Stomach (tissue), 9 donors: ENCODE data around the gene OR1S1. TPM values are rescaled to one million over a fixed set of nuclear protein-coding genes. Genes with fewer than 3 reads are reported as not detected.

ENCODE experiments used
- DNase-seq, 2 donors: peaks; one replicate each; pipeline versions ENCODE4 v3.0.0 to v3.0.0-alpha.2; 2013 to 2019
- H3K27ac ChIP-seq, 5 donors: fragments of 200-600 bp in 4 of 5; sonication (generic) in 4 of 5; one replicate each; pipeline ENCODE4 v1.5.1; 2013 to 2019; ENCODE audit warnings: mild to moderate bottlenecking in 1 of 5, moderate library complexity in 1 of 5
- H3K27me3 ChIP-seq, 3 donors: fragments of 200-600 bp; sonication (generic); one replicate each; pipeline ENCODE4 v1.5.1; 2017 to 2019; ENCODE audit warnings: mixed run types in 1 of 3
- H3K36me3 ChIP-seq, 4 donors: fragments of 200-600 bp; sonication (generic); 1 replicate in 3 of 4; 2 replicates in 1 of 4; pipeline ENCODE4 v1.5.1; 2016 to 2019
- H3K4me1 ChIP-seq, 4 donors: fragments of 200-600 bp; sonication (generic); one replicate each; pipeline ENCODE4 v1.5.1; 2016 to 2019
- H3K4me3 ChIP-seq, 4 donors: fragments of 200-600 bp; sonication (generic) in 3 of 4; one replicate each; pipeline ENCODE4 v1.5.1; 2016 to 2019; ENCODE audit warnings: mild to moderate bottlenecking in 1 of 4
- H3K9me3 ChIP-seq, 4 donors: fragments of 200-600 bp; sonication (generic); one replicate each; pipeline ENCODE4 v1.5.1; 2016 to 2019
- CTCF ChIP-seq, 7 experiments: fragments of 450-650 bp in 4 of 7; fragments of 200-600 bp in 3 of 7; sonication (generic) in 3 of 7; IDR thresholded peaks; one replicate each; pipeline ENCODE4 v1.5.1; 2016 to 2019; ENCODE audit warnings: antibody characterized with exemption in 7 of 7, control low read depth in 2 of 7, mild to moderate bottlenecking in 1 of 7
- EP300 ChIP-seq: sonication (generic); formaldehyde crosslinking; IDR thresholded peaks from one replicate; pipeline ENCODE4 v1.6.1; 2017; ENCODE audit warnings: antibody characterized with exemption
- POLR2A ChIP-seq, 4 donors: fragments of 450-650 bp; IDR thresholded peaks; one replicate each; pipeline ENCODE4 v1.6.1; 2016; ENCODE audit warnings: antibody characterized with exemption in 4 of 4, control low read depth in 2 of 4, mild to moderate bottlenecking in 1 of 4, moderate library complexity in 1 of 4
- POLR2AphosphoS5 ChIP-seq, 3 donors: sonication (generic); formaldehyde crosslinking; IDR thresholded peaks; one replicate each; pipeline ENCODE4 v1.6.1; 2016; ENCODE audit warnings: antibody characterized with exemption in 3 of 3
- WGBS, 5 donors: extraction: QIAGEN DNeasy Blood & Tissue Kit in 3 of 5; methylation state at CpG; one replicate each; pipeline versions ENCODE4 v1.1.5 to v1.1.7; 2013 to 2018; 5-methylcytosine and 5-hydroxymethylcytosine counted together
- intact Hi-C: fragments of 100-400 bp; cut with DNase I; formaldehyde crosslinking; loops from one replicate; pipeline ENCODE4 v1.15.1; 2023; ENCODE audit warnings: low total_unique reads
- polyA plus RNA-seq, 3 donors: library from polyadenylated mRNA; stranded (reverse); fragments of 200-250 nt; gene quantifications; one replicate each; pipeline ENCODE4 v1.2.3, GENCODE V29; 2013
- total RNA-seq, 5 donors: library from RNA; depleted of rRNA; stranded (reverse); fragments of >200 nt; gene quantifications; one replicate each; pipeline versions ENCODE4 v1.1.0 to v1.2.3, GENCODE V29; 2014 to 2016
- donor health status: healthy with polysubstance abuse.
- donor health status: Bipolar disorder and iron deficiency.
- donor health status: healthy.

Gene OR1S1
- total and polyA plus RNA-seq, 8 donors, result not detected

- intact Hi-C loops, result no loop called here
- Histone ChIP-seq H3K27me3 (no peaks in the 10 kb centered on the region), H3K4me1 (no peaks in the 10 kb centered on the region), H3K4me3 (no peak overlapping the region), H3K36me3 (no peaks in the 10 kb centered on the region), H3K27ac (no peak overlapping the region), H3K9me3 (peaks cover 0 to 18% (median 4%) of the 10 kb centered on the region in 4 donors)
- DNase-seq, result no peak
- 89 to 97% (median 96%) methylated on average over 2 of the region's 2 CpGs for WGBS, 5 donors
- TF ChIP-seq CTCF (IDR thresholded peaks at IDR 0.05) (no peak), EP300 (no peak), POLR2A (IDR thresholded peaks at IDR 0.05) (no peak), POLR2AphosphoS5 (IDR thresholded peaks at IDR 0.05) (no peak)
These were observed 31.4 kb downstream of the OR1S1 start for GRCh38 chr11:58243954-58244353.

- DNase-seq, result no peak
- intact Hi-C loops, result no loop called here
- 73 to 80% (median 76%) methylated on average over 1 of the region's 1 CpG for WGBS, 5 donors
These were observed 42.4 kb downstream of the OR1S1 start for GRCh38 chr11:58254936-58255335.

GRCh38 chr11:58259983-58260382 lies 47.5 kb downstream of the OR1S1 start:
- WGBS, 5 donors, result 65 to 82% (median 71%) methylated on average over 2 of the region's 2 CpGs
- Histone ChIP-seq H3K36me3 (no peaks in the 10 kb centered on the region), H3K4me1 (no peaks in the 10 kb centered on the region), H3K9me3 (peaks cover 0 to 12% (median 5%) of the 10 kb centered on the region in 4 donors), H3K4me3 (no peak overlapping the region), H3K27ac (no peak overlapping the region), H3K27me3 (no peaks in the 10 kb centered on the region)
- TF ChIP-seq CTCF (IDR thresholded peaks at IDR 0.05), result no peak
- no peak for TF ChIP-seq POLR2A (IDR thresholded peaks at IDR 0.05)
- no peak for TF ChIP-seq EP300
- intact Hi-C loops, result no loop called here
- DNase-seq, result no peak

More at GRCh38 chr11:58254936-58255335, 42.4 kb downstream of the OR1S1 start:
- Histone ChIP-seq H3K27me3 (no peaks in the 10 kb centered on the region), H3K36me3 (no peaks in the 10 kb centered on the region), H3K9me3 (peaks cover 0 to 28% (median 17%) of the 10 kb centered on the region in 4 donors), H3K27ac (no peak overlapping the region), H3K4me1 (no peaks in the 10 kb centered on the region), H3K4me3 (no peak overlapping the region)
- no peak for TF ChIP-seq POLR2A (IDR thresholded peaks at IDR 0.05)
- no peak for TF ChIP-seq CTCF (IDR thresholded peaks at IDR 0.05)
- TF ChIP-seq POLR2AphosphoS5 (IDR thresholded peaks at IDR 0.05), result no peak
- TF ChIP-seq EP300, result no peak

Other genes with a start within 250 kb of the OR1S1 start
- not detected for gene OR9Q1, start 188.8 kb upstream of the OR1S1 start, total RNA-seq
- not detected for gene OR9Q1, start 188.8 kb upstream of the OR1S1 start, polyA plus RNA-seq
- not detected for gene OR6Q1, start 181.8 kb upstream of the OR1S1 start, total RNA-seq
- not detected for gene OR6Q1, start 181.8 kb upstream of the OR1S1 start, polyA plus RNA-seq
- not detected for gene OR9I1, start 87.2 kb upstream of the OR1S1 start, total RNA-seq
- not detected for gene OR9I1, start 87.2 kb upstream of the OR1S1 start, polyA plus RNA-seq
- gene OR9Q2, start 23.6 kb upstream of the OR1S1 start, total RNA-seq, result not detected
- not detected for gene OR9Q2, start 23.6 kb upstream of the OR1S1 start, polyA plus RNA-seq
- gene OR1S2, start 8.6 kb upstream of the OR1S1 start, total RNA-seq, result not detected
- gene OR1S2, start 8.6 kb upstream of the OR1S1 start, polyA plus RNA-seq, result not detected
- not detected for gene OR10Q1, start 16.2 kb downstream of the OR1S1 start, total RNA-seq
- gene OR10Q1, start 16.2 kb downstream of the OR1S1 start, polyA plus RNA-seq, result not detected
- not detected for gene OR10W1, start 55.5 kb downstream of the OR1S1 start, total RNA-seq
- not detected for gene OR10W1, start 55.5 kb downstream of the OR1S1 start, polyA plus RNA-seq
- not detected for gene OR5B17, start 146.3 kb downstream of the OR1S1 start, total RNA-seq
- gene OR5B17, start 146.3 kb downstream of the OR1S1 start, polyA plus RNA-seq, result not detected
- not detected for gene OR5B3, start 194.2 kb downstream of the OR1S1 start, total RNA-seq
- not detected for gene OR5B3, start 194.2 kb downstream of the OR1S1 start, polyA plus RNA-seq
- gene OR5B2, start 215.4 kb downstream of the OR1S1 start, total RNA-seq, result not detected
- gene OR5B2, start 215.4 kb downstream of the OR1S1 start, polyA plus RNA-seq, result not detected
- gene OR5B12, start 229.5 kb downstream of the OR1S1 start, total RNA-seq, result under 1 TPM in 1 of 5 donors, not detected in 4; 0.37 TPM
- gene OR5B12, start 229.5 kb downstream of the OR1S1 start, polyA plus RNA-seq, result not detected